NCI-H2196 treated with DMSO at 0.1 percent for 48 hours (cell line): ENCODE data around the gene CELSR2.

Experiments
- DNase-seq: peaks from one replicate; lab custom pipeline; 2025; ENCODE audit not compliant: unreplicated experiment; lab: John Stamatoyannopoulos, UW

CELSR2 gene

DNA sequence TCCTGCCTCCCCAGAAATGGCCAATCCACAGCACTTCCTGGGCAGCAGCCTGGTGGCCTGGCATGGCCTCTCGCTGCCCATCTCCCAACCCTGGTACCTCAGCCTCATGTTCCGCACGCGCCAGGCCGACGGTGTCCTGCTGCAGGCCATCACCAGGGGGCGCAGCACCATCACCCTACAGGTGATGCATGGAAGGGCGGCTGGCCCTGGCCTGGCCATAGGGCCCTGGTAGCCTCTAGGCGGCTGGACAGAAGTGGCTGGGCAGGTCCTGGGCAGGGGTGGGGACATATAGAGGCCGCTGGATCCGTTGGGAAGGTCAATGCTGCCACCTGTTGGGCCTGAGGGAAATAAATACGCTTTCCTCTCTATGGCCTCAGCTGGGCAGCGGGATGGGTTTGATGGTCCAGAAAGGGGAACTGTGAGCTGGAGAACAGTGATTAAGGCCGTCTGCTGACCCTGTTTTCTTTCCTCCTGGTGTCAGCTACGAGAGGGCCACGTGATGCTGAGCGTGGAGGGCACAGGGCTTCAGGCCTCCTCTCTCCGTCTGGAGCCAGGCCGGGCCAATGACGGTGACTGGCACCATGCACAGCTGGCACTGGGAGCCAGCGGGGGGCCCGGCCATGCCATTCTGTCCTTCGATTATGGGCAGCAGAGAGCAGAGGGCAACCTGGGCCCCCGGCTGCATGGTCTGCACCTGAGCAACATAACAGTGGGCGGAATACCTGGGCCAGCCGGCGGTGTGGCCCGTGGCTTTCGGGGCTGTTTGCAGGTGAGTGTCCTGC lies 14.4 kb downstream of the CELSR2 start:
- peak; percentile 97 for DNase-seq

DNA sequence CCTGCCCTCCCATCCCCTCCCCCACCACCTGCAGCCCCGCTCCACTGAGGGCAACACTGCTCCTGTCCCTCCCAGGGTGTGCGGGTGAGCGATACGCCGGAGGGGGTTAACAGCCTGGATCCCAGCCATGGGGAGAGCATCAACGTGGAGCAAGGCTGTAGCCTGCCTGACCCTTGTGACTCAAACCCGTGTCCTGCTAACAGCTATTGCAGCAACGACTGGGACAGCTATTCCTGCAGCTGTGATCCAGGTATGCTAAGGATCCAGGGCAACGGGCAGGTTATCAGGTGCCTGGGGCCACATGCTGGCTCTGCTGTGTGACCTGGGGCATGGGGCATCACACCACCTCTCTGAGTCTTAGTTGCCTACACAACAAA lies 15.0 kb downstream of the CELSR2 start:
- DNase-seq, result no peak

DNA sequence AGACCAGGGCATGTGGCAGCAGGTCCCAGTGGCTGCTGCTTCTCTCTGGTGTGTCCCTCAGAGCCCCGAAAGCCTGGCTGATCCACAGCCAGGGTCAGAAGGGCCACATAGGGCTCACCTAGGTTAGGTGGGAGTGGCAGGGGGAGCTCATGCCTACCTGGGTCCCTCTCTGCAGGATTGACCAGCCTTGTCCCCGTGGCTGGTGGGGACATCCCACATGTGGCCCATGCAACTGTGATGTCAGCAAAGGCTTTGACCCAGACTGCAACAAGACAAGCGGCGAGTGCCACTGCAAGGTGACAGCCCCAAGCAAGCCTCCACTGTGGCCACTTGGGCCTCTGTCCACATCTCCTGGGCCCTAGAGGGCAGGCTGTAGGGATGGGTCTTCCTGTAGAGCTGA lies 15.7 kb downstream of the CELSR2 start:
- no peak for DNase-seq

DNA sequence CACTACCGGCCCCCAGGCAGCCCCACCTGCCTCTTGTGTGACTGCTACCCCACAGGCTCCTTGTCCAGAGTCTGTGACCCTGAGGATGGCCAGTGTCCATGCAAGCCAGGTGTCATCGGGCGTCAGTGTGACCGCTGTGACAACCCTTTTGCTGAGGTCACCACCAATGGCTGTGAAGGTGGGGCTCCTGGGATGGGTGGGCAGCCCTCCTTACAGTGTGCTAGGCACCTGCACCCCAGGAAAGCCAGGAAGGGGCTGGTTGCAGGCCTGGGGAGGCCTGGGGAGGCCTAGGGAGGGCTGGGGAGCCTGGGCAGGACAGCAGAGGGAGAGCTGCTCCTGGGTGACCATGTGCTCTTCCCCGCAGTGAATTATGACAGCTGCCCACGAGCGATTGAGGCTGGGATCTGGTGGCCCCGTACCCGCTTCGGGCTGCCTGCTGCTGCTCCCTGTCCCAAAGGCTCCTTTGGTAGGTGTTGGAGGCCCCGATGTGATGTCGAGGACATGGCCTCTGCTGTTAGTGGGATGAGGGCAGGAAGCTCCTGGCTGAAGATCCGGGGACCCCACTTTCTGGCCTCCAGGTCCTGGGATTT lies 16.5 kb downstream of the CELSR2 start:
- no peak for DNase-seq

DNA sequence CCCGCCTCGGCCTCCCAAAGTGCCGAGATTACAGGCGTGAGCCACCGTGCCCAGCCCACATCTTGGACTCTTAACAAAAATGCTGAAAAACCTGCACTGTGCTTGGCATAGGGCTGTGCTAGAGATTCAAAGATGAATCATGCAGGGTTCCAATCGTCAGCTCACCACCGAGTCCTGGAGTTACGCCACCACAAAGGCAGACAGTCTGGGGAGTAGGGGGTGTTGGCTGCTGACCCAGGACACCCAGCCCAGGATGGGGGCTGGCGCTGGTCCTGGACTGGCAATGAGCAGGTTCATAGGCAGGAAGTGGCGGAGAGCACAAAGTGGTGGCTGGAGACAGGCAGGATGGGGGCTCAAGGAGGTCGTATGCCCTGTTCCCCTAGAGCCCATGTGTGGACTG lies 17.6 kb downstream of the CELSR2 start:
- DNase-seq, result no peak

DNA sequence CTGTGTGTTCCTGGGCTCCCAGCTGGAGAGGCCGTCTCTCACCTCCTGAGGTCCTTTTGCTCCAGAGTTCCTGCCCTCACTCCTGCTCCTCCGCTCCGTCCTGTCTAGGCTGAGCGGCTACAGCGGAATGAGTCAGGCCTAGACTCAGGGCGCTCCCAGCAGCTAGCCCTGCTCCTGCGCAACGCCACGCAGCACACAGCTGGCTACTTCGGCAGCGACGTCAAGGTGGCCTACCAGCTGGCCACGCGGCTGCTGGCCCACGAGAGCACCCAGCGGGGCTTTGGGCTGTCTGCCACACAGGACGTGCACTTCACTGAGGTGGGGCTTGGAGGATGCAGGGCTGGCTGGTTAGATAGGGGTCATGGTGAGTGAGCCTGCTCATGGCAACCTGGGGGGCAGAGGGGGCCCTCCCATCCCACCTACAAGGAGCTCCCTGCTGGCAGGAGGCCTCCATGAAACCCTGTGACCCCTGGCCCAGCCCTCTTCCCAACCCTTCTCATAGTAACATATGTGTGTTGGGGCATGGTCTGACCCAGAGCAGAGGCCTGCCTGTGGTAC lies 18.5 kb downstream of the CELSR2 start:
- DNase-seq, result no peak

DNA sequence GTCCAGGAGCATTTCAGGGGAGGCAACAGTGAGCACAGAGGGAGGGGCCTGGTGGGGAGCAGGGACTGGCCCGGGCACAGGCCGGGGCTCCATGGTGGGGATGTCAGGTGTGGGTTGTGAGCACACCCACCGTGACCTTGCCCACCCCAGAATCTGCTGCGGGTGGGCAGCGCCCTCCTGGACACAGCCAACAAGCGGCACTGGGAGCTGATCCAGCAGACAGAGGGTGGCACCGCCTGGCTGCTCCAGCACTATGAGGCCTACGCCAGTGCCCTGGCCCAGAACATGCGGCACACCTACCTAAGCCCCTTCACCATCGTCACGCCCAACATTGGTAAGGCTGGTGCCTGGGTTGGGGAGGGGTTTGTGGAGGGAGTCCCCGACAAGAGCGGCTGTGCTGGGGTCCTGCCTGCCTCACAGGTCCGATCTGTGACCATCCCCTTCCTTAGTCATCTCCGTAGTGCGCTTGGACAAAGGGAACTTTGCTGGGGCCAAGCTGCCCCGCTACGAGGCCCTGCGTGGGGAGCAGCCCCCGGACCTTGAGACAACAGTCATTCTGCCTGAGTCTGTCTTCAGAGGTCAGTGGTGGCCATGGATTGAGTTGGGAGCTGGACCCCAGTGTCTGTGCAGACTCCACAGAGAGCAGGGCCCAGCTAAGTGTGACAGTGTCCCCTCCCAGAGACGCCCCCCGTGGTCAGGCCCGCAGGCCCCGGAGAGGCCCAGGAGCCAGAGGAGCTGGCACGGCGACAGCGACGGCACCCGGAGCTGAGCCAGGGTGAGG lies 19.3 kb downstream of the CELSR2 start:
- DNase-seq, result no peak

DNA sequence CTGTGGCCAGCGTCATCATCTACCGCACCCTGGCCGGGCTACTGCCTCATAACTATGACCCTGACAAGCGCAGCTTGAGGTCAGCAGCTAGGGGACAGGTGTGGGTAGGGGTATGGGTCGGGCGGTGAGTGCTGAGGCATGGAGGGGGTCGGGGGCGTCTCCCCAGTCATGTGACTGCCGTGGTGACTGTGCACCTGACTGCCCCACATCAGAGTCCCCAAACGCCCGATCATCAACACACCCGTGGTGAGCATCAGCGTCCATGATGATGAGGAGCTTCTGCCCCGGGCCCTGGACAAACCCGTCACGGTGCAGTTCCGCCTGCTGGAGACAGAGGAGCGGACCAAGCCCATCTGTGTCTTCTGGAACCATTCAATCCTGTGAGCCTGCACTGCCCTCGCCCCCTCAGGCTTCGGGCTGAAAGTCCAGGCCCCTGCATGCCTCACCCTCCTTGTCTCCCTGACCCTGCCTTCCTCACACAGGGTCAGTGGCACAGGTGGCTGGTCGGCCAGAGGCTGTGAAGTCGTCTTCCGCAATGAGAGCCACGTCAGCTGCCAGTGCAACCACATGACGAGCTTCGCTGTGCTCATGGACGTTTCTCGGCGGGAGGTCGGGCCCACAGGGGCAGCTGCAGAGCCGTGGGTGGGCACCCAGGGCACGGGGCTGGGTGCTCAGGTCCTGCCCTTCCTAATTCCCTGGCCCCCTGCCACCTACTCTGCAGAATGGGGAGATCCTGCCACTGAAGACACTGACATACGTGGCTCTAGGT lies 20.1 kb downstream of the CELSR2 start:
- no peak for DNase-seq

DNA sequence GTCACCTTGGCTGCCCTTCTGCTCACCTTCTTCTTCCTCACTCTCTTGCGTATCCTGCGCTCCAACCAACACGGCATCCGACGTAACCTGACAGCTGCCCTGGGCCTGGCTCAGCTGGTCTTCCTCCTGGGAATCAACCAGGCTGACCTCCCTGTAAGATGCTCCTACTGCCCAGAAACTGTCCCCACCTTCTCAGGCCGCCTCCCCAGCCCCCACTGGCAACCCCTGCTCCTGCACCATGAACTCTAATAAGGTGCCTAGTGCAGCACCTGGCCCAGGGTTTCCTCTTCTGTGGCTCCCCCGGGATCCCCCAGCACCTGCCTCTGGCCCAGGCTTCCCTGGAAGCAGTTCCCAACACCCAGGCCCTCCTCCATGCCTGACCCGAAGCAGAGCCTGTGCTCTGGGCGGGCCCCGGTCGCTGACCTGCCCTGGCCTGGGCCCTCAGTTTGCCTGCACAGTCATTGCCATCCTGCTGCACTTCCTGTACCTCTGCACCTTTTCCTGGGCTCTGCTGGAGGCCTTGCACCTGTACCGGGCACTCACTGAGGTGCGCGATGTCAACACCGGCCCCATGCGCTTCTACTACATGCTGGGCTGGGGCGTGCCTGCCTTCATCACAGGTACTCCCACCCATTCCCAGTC lies 20.8 kb downstream of the CELSR2 start:
- DNase-seq, result no peak

DNA sequence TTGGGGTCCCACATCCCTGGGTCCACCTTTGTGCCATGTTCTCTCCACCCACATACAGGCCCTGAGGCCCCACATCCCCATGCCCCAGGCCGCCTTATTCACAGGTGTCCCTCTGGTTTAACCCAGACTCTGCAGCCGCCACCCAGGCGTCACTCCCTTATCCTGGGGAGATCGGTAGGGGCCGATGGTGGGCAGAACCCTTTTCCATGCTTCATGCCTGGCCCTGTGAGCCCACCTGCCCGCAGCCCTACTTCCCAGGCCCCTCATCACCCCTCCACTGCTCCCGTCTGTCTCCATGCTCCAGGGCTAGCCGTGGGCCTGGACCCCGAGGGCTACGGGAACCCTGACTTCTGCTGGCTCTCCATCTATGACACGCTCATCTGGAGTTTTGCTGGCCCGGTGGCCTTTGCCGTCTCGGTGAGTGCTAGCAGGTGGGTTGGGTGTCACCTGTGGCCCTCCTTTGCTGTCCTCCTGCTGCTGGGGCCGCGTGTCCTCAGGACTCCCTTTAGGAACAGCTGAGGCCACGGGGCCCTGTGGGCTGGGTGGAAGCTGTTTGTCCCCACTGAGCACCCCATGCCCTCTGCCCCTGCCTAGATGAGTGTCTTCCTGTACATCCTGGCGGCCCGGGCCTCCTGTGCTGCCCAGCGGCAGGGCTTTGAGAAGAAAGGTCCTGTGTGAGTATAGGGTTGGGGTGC lies 21.4 kb downstream of the CELSR2 start:
- DNase-seq, result no peak

DNA sequence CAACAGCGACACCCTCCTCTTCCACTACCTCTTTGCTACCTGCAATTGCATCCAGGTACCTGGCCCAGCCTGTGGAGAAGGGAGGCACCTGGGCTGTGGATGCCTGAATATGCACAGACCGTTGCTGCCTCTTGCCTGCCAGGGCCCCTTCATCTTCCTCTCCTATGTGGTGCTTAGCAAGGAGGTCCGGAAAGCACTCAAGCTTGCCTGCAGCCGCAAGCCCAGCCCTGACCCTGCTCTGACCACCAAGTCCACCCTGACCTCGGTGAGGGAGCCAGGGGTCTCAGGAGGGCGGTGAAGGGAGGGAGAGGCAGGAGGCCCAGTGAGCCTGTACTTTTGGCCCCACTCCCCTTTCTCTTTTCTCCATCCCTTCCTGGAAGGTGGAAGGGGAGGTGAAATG lies 22.1 kb downstream of the CELSR2 start:
- DNase-seq, result no peak

DNA sequence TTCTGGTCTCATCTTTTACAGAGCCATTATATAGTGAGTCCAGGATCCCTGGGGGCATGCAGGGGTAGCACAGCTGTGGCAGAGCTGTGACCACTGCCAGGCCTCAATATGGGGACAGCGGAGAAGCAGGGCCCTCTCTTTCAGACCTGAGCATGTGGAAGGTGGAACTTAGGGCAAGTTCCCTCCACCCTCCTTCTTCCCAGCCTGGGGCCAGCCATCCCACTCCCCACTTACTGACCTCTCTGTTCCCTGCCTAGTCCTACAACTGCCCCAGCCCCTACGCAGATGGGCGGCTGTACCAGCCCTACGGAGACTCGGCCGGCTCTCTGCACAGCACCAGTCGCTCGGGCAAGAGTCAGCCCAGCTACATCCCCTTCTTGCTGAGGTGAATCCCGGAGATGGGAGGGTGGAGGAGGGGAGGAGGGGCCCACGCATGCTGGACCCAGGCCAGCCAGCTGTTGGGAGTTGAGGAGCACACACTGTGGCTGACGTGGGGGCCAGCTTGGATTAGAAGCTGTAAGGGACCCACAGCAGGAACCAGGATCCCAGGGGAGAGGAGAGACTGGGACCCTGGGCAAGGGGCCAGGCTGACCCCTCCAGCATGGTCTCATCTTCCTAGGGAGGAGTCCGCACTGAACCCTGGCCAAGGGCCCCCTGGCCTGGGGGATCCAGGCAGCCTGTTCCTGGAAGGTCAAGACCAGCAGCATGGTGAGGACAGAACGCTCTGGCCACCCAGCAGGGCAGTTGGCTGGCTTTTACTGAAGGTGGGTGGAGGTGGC lies 22.9 kb downstream of the CELSR2 start:
- DNase-seq, result no peak

DNA sequence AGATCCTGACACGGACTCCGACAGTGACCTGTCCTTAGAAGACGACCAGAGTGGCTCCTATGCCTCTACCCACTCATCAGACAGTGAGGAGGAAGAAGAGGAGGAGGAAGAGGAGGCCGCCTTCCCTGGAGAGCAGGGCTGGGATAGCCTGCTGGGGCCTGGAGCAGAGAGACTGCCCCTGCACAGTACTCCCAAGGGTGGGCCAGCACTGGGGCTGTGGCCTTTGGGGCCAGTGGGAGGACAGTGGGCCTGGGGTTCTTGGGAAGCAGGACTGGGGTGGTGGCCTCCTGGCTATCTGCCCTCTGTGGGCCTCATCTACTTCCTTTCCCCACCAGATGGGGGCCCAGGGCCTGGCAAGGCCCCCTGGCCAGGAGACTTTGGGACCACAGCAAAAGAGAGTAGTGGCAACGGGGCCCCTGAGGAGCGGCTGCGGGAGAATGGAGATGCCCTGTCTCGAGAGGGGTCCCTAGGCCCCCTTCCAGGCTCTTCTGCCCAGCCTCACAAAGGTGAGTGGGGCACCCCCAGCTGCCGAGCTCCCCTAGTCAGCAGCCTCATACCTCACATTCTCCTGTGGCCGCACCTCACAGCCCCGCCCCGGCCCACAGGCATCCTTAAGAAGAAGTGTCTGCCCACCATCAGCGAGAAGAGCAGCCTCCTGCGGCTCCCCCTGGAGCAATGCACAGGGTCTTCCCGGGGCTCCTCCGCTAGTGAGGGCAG lies 23.6 kb downstream of the CELSR2 start:
- no peak for DNase-seq

DNA sequence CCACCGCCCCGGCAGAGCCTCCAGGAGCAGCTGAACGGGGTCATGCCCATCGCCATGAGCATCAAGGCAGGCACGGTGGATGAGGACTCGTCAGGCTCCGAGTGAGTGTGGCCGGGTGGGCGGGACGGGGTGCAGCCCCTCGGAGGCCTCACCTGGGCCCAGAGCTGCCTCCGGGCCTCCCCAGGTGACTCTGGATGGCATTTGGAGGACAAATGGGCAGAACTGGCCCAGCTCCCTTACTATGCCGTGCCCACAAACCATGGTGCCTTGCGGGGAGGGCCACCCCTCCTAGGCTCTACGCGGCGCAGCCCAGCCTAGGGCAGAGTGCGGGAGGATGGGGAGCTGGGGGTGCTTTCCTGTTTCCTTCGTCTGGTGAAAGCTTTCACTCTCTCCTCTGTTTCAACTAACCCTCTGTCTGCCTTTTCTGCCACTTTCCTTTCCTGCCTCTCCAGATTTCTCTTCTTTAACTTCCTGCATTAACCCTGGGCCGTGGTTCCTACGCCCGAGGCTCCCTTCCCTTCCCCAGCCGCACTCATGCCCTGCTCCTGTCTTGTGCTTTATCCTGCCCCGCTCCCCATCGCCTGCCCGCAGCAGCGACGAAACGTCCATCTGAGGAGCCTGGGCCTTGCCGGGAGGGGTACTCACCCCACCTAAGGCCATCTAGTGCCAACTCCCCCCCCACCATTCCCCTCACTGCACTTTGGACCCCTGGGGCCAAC lies 24.4 kb downstream of the CELSR2 start:
- no peak for DNase-seq

DNA sequence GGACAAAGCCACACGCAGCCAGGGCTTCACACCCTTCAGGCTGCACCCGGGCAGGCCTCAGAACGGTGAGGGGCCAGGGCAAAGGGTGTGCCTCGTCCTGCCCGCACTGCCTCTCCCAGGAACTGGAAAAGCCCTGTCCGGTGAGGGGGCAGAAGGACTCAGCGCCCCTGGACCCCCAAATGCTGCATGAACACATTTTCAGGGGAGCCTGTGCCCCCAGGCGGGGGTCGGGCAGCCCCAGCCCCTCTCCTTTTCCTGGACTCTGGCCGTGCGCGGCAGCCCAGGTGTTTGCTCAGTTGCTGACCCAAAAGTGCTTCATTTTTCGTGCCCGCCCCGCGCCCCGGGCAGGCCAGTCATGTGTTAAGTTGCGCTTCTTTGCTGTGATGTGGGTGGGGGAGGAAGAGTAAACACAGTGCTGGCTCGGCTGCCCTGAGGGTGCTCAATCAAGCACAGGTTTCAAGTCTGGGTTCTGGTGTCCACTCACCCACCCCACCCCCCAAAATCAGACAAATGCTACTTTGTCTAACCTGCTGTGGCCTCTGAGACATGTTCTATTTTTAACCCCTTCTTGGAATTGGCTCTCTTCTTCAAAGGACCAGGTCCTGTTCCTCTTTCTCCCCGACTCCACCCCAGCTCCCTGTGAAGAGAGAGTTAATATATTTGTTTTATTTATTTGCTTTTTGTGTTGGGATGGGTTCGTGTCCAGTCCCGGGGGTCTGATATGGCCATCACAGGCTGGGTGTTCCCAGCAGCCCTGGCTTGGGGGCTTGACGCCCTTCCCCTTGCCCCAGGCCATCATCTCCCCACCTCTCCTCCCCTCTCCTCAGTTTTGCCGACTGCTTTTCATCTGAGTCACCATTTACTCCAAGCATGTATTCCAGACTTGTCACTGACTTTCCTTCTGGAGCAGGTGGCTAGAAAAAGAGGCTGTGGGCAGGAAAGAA lies 25.5 kb downstream of the CELSR2 start:
- peak; percentile 39 for DNase-seq

DNA sequence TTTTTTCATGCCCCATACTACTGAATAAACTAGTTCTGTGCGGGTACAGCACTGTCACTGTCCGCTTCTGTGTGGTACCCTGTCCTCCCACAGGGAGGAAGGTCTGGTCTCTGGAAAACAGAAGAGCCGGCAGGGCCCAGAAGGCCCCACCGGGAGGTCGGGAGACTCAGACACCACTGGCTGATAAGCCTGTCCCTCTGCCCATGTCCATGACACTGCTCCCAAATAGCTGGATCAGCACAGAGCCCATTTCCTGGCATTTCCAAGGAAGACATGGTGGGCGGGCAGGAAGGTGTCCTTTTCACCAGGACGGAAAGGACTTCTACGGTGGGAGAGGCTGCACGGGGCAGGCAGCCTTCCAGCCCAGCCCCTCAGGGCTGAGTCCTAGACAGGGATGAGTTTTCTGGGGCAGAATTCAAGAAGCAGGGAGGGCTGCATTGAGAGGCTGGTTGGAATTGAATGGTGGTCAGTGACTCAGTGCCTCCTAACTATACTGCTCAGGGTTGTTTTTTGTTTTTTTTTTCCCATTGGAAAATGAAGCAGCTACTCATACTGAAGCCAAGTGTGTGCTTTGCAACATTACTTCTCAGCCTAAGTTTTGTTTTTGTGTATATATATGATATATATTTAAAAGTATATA lies 26.5 kb downstream of the CELSR2 start:
- no peak for DNase-seq
